H9 (cell line): ENCODE measurements around the gene PRPF18. TPM values are rescaled to one million over a fixed set of nuclear protein-coding genes. Genes with fewer than 3 reads are reported as not detected.

Source experiments
- DNase-seq: peaks from one replicate; pipeline ENCODE4 v3.0.0-alpha.2; 2017
- H2AFZ ChIP-seq: one replicate; pipeline ENCODE4 v1.6.1; 2013; ENCODE audit warnings: mild to moderate bottlenecking, low read length, control low read depth, moderate library complexity
- H2AK5ac ChIP-seq: 2 replicates; pipeline ENCODE4 v1.6.1; 2013; ENCODE audit warnings: low read length, control low read depth, mixed read lengths; ENCODE audit not compliant: insufficient read length
- H2BK120ac ChIP-seq: one replicate; pipeline ENCODE4 v1.6.1; 2013; ENCODE audit warnings: low read depth, mild to moderate bottlenecking, low read length, control low read depth, inconsistent platforms; ENCODE audit not compliant: poor library complexity, severe bottlenecking
- H2BK12ac ChIP-seq: 2 replicates; pipeline ENCODE4 v1.6.1; 2013; ENCODE audit warnings: low read length, control low read depth, mixed read lengths, low read depth; ENCODE audit not compliant: insufficient read length
- H2BK15ac ChIP-seq: 2 replicates; pipeline ENCODE4 v1.6.1; 2013; ENCODE audit warnings: low read depth, low read length, control low read depth
- H2BK20ac ChIP-seq: one replicate; pipeline ENCODE4 v1.6.1; 2013; ENCODE audit warnings: low read depth, mild to moderate bottlenecking, low read length, control low read depth, inconsistent platforms; ENCODE audit not compliant: poor library complexity, severe bottlenecking
- H2BK5ac ChIP-seq: 2 replicates; pipeline ENCODE4 v1.6.1; 2013; ENCODE audit warnings: low read length, control low read depth, mixed read lengths; ENCODE audit not compliant: insufficient read length
- H3K14ac ChIP-seq: 2 replicates; pipeline ENCODE4 v1.6.1; 2013; ENCODE audit warnings: low read length, control low read depth; ENCODE audit not compliant: insufficient read depth
- H3K18ac ChIP-seq: 2 replicates; pipeline ENCODE4 v1.6.1; 2013; ENCODE audit warnings: low read depth, mild to moderate bottlenecking, mixed read lengths, low read length, control low read depth; ENCODE audit not compliant: insufficient read length
- H3K23ac ChIP-seq: 2 replicates; pipeline ENCODE4 v1.6.1; 2013; ENCODE audit warnings: low read length, control low read depth, mixed read lengths, low read depth; ENCODE audit not compliant: insufficient read length
- H3K23me2 ChIP-seq: 2 replicates; pipeline ENCODE4 v1.6.1; 2013; ENCODE audit warnings: low read depth, mild to moderate bottlenecking, mixed read lengths, low read length, control low read depth; ENCODE audit not compliant: insufficient read length, poor library complexity, severe bottlenecking
- H3K27ac ChIP-seq: 2 replicates; pipeline ENCODE4 v1.5.1; 2013; ENCODE audit warnings: low read length, control low read depth, mixed read lengths, low read depth; ENCODE audit not compliant: insufficient read length
- H3K27me3 ChIP-seq: 2 replicates; pipeline ENCODE4 v1.6.1; 2013; ENCODE audit warnings: low read length, control low read depth, inconsistent platforms; ENCODE audit not compliant: insufficient read depth
- H3K4ac ChIP-seq: 2 replicates; pipeline ENCODE4 v1.6.1; 2013; ENCODE audit warnings: low read depth, mild to moderate bottlenecking, control low read depth, inconsistent platforms, low read length, moderate library complexity
- H3K4me1 ChIP-seq: 2 replicates; pipeline ENCODE4 v1.6.1; 2013; ENCODE audit warnings: low read length, control low read depth, inconsistent platforms; ENCODE audit not compliant: insufficient read depth
- H3K4me2 ChIP-seq: 2 replicates; pipeline ENCODE4 v1.6.1; 2013; ENCODE audit warnings: low read length, control low read depth, mixed read lengths; ENCODE audit not compliant: insufficient read length, insufficient read depth
- H3K56ac ChIP-seq: 2 replicates; pipeline ENCODE4 v1.6.1; 2013; ENCODE audit warnings: low read depth, mild to moderate bottlenecking, mixed read lengths, low read length, control low read depth; ENCODE audit not compliant: insufficient read length
- H3K79me1 ChIP-seq: 2 replicates; pipeline ENCODE4 v1.6.1; 2013; ENCODE audit warnings: low read depth, mild to moderate bottlenecking, moderate library complexity, low read length, control low read depth, inconsistent platforms; ENCODE audit not compliant: insufficient read depth, poor library complexity, severe bottlenecking
- H3K79me2 ChIP-seq: 2 replicates; pipeline ENCODE4 v1.6.1; 2013; ENCODE audit warnings: low read length, control low read depth, inconsistent platforms; ENCODE audit not compliant: insufficient read depth
- H3K9ac ChIP-seq: 2 replicates; pipeline ENCODE4 v1.6.1; 2013; ENCODE audit warnings: low read length, control low read depth, mixed read lengths; ENCODE audit not compliant: insufficient read length; ENCODE audit errors: extremely low read depth
- H3K9me3 ChIP-seq: one replicate; pipeline ENCODE4 v1.6.1; 2013; ENCODE audit warnings: low read depth, low read length, inconsistent platforms; ENCODE audit not compliant: control insufficient read depth
- H3T11ph ChIP-seq: one replicate; pipeline ENCODE4 v1.6.1; 2013; ENCODE audit warnings: mild to moderate bottlenecking, low read length, control low read depth, inconsistent platforms
- H4K20me1 ChIP-seq: one replicate; pipeline ENCODE4 v1.6.1; 2013; ENCODE audit not compliant: control insufficient read depth, insufficient read length, insufficient read depth
- H4K5ac ChIP-seq: 2 replicates; pipeline ENCODE4 v1.6.1; 2013; ENCODE audit warnings: low read depth, mild to moderate bottlenecking, mixed read lengths, low read length, control low read depth; ENCODE audit not compliant: insufficient read length
- H4K8ac ChIP-seq: replicated peaks from 2 replicates; pipeline ENCODE4 v1.6.1; 2013; ENCODE audit warnings: low read length, control low read depth, mixed read lengths, low read depth; ENCODE audit not compliant: insufficient read length
- H4K91ac ChIP-seq: 2 replicates; pipeline ENCODE4 v1.6.1; 2013; ENCODE audit warnings: low read depth, mild to moderate bottlenecking, moderate library complexity, mixed read lengths, low read length, control low read depth; ENCODE audit not compliant: insufficient read length
- H3K27ac Mint-ChIP-seq, 3 experiments: 2 replicates in 2 of 3; 3 replicates in 1 of 3; pipeline ENCODE4 v1.8.0; 2020 to 2021; ENCODE audit warnings: mixed read lengths in 3 of 3, mild to moderate bottlenecking in 1 of 3, moderate library complexity in 1 of 3
- H3K27me3 Mint-ChIP-seq: 2 replicates; pipeline ENCODE4 v1.8.0; 2021; ENCODE audit warnings: low read depth, mild to moderate bottlenecking, moderate library complexity, mixed read lengths
- H3K36me3 Mint-ChIP-seq, 3 experiments: 2 replicates in 2 of 3; 3 replicates in 1 of 3; pipeline ENCODE4 v1.8.0; 2020 to 2021; ENCODE audit warnings: low read depth in 3 of 3, mixed read lengths in 3 of 3; ENCODE audit not compliant: insufficient read depth in 1 of 3
- H3K4me1 Mint-ChIP-seq, 2 experiments: 2 replicates each; pipeline ENCODE4 v1.8.0; 2020; ENCODE audit warnings: mixed read lengths in 2 of 2
- H3K4me3 Mint-ChIP-seq, 2 experiments: 2 replicates in 1 of 2; 3 replicates in 1 of 2; pipeline ENCODE4 v1.8.0; 2020 to 2021; ENCODE audit warnings: mild to moderate bottlenecking in 2 of 2, mixed read lengths in 2 of 2, moderate library complexity in 1 of 2
- H3K9me3 Mint-ChIP-seq, 2 experiments: 2 replicates in 1 of 2; 3 replicates in 1 of 2; pipeline ENCODE4 v1.8.0; 2020; ENCODE audit warnings: mild to moderate bottlenecking in 2 of 2, mixed read lengths in 2 of 2, moderate library complexity in 1 of 2
- WGBS: extraction: QIAGEN DNeasy Blood & Tissue Kit; methylation state at CpG from one replicate; pipeline ENCODE4 v1.1.7; 2013; ENCODE audit warnings: missing lambda C conversion rate, low lambda C conversion rate, mixed read lengths; ENCODE audit not compliant: insufficient read length; ENCODE audit errors: extremely low coverage; 5-methylcytosine and 5-hydroxymethylcytosine counted together
- total RNA-seq: library from RNA; stranded (reverse); gene quantifications from 2 replicates; pipeline ENCODE4 v1.2.1, GENCODE V29; 2021
- TF ChIP-seq, protein P1 (sequence below): fragments of 200-600 bp; sonication (generic); conservative IDR thresholded peaks from 3 replicates; pipeline ENCODE4 v1.8.0; 2021; ENCODE audit warnings: antibody characterized with exemption, mild to moderate bottlenecking

The PRPF18 gene
- total RNA-seq, 1 experiment from 2014 or later, result 17.1 TPM

DNA sequence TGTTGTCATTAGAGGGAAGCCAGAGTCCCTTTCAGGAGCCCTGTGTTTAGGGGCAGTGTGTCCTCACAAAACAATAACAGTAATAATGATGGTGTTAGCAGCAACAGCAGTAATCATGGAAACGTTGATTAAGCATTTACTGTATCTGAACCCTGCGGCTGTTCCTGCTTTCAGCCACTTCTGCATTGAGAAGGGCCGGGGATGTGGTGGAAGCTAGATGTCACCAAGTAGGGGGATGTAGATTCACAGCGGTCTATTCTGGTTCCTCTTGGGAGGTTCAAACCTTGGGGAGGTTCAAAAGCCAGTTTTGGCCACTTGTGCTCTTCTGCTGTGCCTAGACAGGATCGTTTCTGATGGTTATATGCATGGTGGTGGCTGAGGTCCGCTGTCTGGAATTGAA, 44.8 kb downstream of the PRPF18 start:
- WGBS, result no CpG with 5 or more reads among the region's 6 CpGs
- Histone ChIP-seq H2BK120ac (no peak overlapping the region), H2BK20ac (no peak overlapping the region), H2AK5ac (no peak overlapping the region), H2BK12ac (no peak overlapping the region), H2AFZ (no peak overlapping the region), H4K20me1 (no peaks in the 10 kb centered on the region), H3T11ph (no peak overlapping the region), H3K23me2 (no peaks in the 10 kb centered on the region), H3K23ac (no peak overlapping the region), H3K56ac (no peak overlapping the region), H3K79me1 (no peaks in the 10 kb centered on the region), H3K14ac (no peak overlapping the region), H4K91ac (no peak overlapping the region), H3K9ac (no peak overlapping the region), H2BK5ac (no peak overlapping the region), H3K79me2 (no peaks in the 10 kb centered on the region), H3K9me3 (no peaks in the 10 kb centered on the region), H2BK15ac (no peak overlapping the region), H3K4me1 (peaks cover 5% of the 10 kb centered on the region), H4K5ac (no peak overlapping the region), H3K18ac (no peak overlapping the region), H3K4me2 (no peak overlapping the region), H3K4ac (no peak overlapping the region), H4K8ac (no peak overlapping the region), H3K27ac (no peak overlapping the region), H3K27me3 (no peaks in the 10 kb centered on the region)
- no peaks in the 10 kb centered on the region for H3K27me3 Mint-ChIP-seq
- H3K9me3 Mint-ChIP-seq, result no peaks in the 10 kb centered on the region; a peak in 1 of 5 replicates
- H3K4me3 Mint-ChIP-seq, result no peak overlapping the region
- TF ChIP-seq, protein P1, sequence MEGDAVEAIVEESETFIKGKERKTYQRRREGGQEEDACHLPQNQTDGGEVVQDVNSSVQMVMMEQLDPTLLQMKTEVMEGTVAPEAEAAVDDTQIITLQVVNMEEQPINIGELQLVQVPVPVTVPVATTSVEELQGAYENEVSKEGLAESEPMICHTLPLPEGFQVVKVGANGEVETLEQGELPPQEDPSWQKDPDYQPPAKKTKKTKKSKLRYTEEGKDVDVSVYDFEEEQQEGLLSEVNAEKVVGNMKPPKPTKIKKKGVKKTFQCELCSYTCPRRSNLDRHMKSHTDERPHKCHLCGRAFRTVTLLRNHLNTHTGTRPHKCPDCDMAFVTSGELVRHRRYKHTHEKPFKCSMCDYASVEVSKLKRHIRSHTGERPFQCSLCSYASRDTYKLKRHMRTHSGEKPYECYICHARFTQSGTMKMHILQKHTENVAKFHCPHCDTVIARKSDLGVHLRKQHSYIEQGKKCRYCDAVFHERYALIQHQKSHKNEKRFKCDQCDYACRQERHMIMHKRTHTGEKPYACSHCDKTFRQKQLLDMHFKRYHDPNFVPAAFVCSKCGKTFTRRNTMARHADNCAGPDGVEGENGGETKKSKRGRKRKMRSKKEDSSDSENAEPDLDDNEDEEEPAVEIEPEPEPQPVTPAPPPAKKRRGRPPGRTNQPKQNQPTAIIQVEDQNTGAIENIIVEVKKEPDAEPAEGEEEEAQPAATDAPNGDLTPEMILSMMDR, result no peak
- H3K4me1 Mint-ChIP-seq, result peaks cover 6 to 11% of the 10 kb centered on the region in 2 experiments; a peak in 3 of 4 replicates
- H3K36me3 Mint-ChIP-seq, result peaks cover 0 to 6% (median 0%) of the 10 kb centered on the region in 3 experiments; a peak in 2 of 7 replicates
- DNase-seq, result no peak
- no peak overlapping the region for H3K27ac Mint-ChIP-seq
